Naive thymus-derived CD8-positive, alpha-beta T cell (primary cell): Measurements from ENCODE around the gene PRRC2C. TPM values are rescaled to one million over a fixed set of nuclear protein-coding genes. Genes with fewer than 3 reads are reported as not detected.
A peak's percentile ranks its signal among the peaks of the same experiment; 100 is the strongest.

Experiments used
- ATAC-seq, 2 donors: fragments of 150-1000 bp; cut with Tn5 transposase in 1 of 2; sonication (Bioruptor Pico), chemical (Tn5 transposase) in 1 of 2; 1 replicate in 1 of 2; 2 replicates in 1 of 2; pipeline ENCODE4 v1.10.0; 2021; ENCODE audit warnings: mild to moderate bottlenecking in 2 of 2, moderate library complexity in 2 of 2
- POLR2A ChIA-PET: fragments of 350-600 bp; sonication (Branson Sonifier 250); formaldehyde crosslinking; loops from one replicate; lab custom pipeline; 2021; ENCODE audit warnings: antibody characterized with exemption; lab: Charles Lee
- DNase-seq, 10 donors: peaks; one replicate each; pipeline versions ENCODE4 v3.0.0 to v3.0.0-alpha.2; 2020 to 2022
- H3K27ac Mint-ChIP-seq, 10 donors: one replicate each; pipeline ENCODE4 v1.8.0; 2020 to 2022; ENCODE audit warnings: mild to moderate bottlenecking in 10 of 10, mixed read lengths in 10 of 10, moderate library complexity in 4 of 10, inconsistent platforms in 1 of 10
- H3K27me3 Mint-ChIP-seq, 5 donors: one replicate each; pipeline ENCODE4 v1.8.0; 2021 to 2022; ENCODE audit warnings: mixed read lengths in 5 of 5
- H3K36me3 Mint-ChIP-seq, 3 donors: one replicate each; pipeline ENCODE4 v1.8.0; 2020 to 2022; ENCODE audit warnings: mixed read lengths in 3 of 3, mild to moderate bottlenecking in 2 of 3, inconsistent platforms in 1 of 3
- H3K4me1 Mint-ChIP-seq, 4 donors: one replicate each; pipeline ENCODE4 v1.8.0; 2021 to 2022; ENCODE audit warnings: mixed read lengths in 4 of 4
- H3K4me3 Mint-ChIP-seq, 10 donors: one replicate each; pipeline ENCODE4 v1.8.0; 2020 to 2022; ENCODE audit warnings: mild to moderate bottlenecking in 10 of 10, mixed read lengths in 10 of 10, moderate library complexity in 6 of 10, inconsistent platforms in 1 of 10
- H3K9me3 Mint-ChIP-seq, 9 donors: one replicate each; pipeline ENCODE4 v1.8.0; 2020 to 2022; ENCODE audit warnings: mixed read lengths in 9 of 9, mild to moderate bottlenecking in 3 of 9, inconsistent platforms in 1 of 9, moderate library complexity in 1 of 9
- polyA plus RNA-seq, 3 donors: library from polyadenylated mRNA; unstranded; fragments of 300-500 nt; fragmentation: Illumina TruSeq; gene quantifications; one replicate each; pipeline ENCODE4 v1.2.3, GENCODE V29; 2021
- total RNA-seq, 8 experiments: library from RNA in 2 of 8; stranded (reverse) in 2 of 8; gene quantifications; one replicate each; pipeline ENCODE4 v1.2.3 and lab custom pipeline; 2021 to 2026

Gene PRRC2C
- total and polyA plus RNA-seq, 5 experiments from 2014 or later = 30.0 to 337 (median 82.8) TPM

GRCh38 chr1:171501305-171502024 is 16.1 kb downstream of the PRRC2C start:
- DNase-seq (no peak), ATAC-seq (no peak)
- Mint-ChIP-seq H3K9me3 (no peaks in the 10 kb centered on the region), H3K36me3 (peaks cover 9 to 67% (median 36%) of the 10 kb centered on the region in 3 donors), H3K4me1 (peaks cover 41 to 92% (median 90%) of the 10 kb centered on the region in 4 donors), H3K4me3 (peak overlapping the region in 6 of 10 donors; percentile 2 to 47 (median 28)), H3K27me3 (no peaks in the 10 kb centered on the region), H3K27ac (peak overlapping the region in 8 of 10 donors; percentile 45 to 89 (median 62))
- POLR2A ChIA-PET = interaction anchor here (0.5 to 0.6 kb wide), 2 partner anchors 15 to 1216 kb away, joined by 4 read pairs; no protein-coding TSS in a partner anchor

DNA sequence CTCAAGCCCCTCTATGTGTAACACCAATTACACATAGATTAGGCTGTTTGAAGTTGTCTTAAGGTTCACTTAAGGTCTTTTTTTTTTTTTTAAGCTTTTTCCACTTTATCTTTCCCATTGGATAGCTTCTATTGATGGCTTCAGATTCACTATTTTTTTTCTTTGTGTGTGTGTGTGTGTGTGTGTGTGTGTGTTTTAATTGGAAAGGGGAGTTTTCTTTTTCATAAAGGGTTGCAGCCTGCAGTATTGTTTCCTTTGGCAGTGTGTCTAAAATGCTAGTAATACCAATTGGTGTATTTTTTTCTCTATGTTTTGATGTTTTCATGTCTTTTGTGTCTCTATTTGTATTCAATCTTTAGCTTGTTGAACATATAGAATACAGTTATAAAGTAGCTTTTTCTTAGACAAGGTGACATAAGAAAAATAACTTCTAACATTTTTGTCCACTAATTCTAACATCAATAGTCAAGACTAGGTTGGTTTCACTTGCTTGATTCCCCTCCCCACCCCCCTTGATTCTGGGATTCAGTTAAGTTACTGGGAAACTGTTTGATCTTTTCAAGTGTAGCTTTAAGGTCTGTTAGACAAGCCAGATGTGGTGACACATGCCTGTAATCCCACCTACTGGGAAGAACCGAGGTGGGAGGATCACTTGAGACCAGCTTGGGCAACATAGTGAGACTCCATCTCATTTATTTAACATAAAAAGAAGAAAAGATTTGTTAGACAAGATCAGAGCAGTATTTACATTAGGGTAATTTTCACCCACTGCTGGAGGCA is 21.4 kb downstream of the PRRC2C start:
- H3K4me3 Mint-ChIP-seq = peak overlapping the region; percentile 40 to 80 (median 60)
- DNase-seq (no peak), ATAC-seq (peak in 1 of 2 donors; percentile 41)
- POLR2A ChIA-PET = interaction anchor here (1.1 kb wide), 1 partner anchor 22 kb away, joined by 3 read pairs; the partner anchor contains the start of gene PRRC2C
- peak overlapping the region; percentile 25 to 86 (median 73) for H3K27ac Mint-ChIP-seq
- no peaks in the 10 kb centered on the region for H3K27me3 Mint-ChIP-seq
- H3K36me3 Mint-ChIP-seq = peaks cover 0 to 35% (median 12%) of the 10 kb centered on the region in 3 donors
- no peaks in the 10 kb centered on the region for H3K9me3 Mint-ChIP-seq
- peaks cover 47 to 98% (median 96%) of the 10 kb centered on the region in 4 donors for H3K4me1 Mint-ChIP-seq

GRCh38 chr1:171507435-171507834 is 22.1 kb downstream of the PRRC2C start:
- peak; percentile 29 to 31 for ATAC-seq
- H3K27ac Mint-ChIP-seq = peak overlapping the region in 9 of 10 donors; percentile 3 to 86 (median 74)

GRCh38 chr1:171509191-171509590 is 23.9 kb downstream of the PRRC2C start:
- peaks cover 44 to 90% (median 86%) of the 10 kb centered on the region in 4 donors for H3K4me1 Mint-ChIP-seq
- H3K27me3 Mint-ChIP-seq = no peaks in the 10 kb centered on the region
- H3K9me3 Mint-ChIP-seq = no peaks in the 10 kb centered on the region
- DNase-seq (no peak), ATAC-seq (no peak)
- H3K27ac Mint-ChIP-seq = peak overlapping the region in 9 of 10 donors; percentile 24 to 88 (median 70)
- peak overlapping the region in 9 of 10 donors; percentile 20 to 77 (median 54) for H3K4me3 Mint-ChIP-seq
- H3K36me3 Mint-ChIP-seq = peaks cover 0 to 38% (median under 1%) of the 10 kb centered on the region in 3 donors
- POLR2A ChIA-PET = no interaction called here

More at GRCh38 chr1:171507435-171507834, 22.1 kb downstream of the PRRC2C start:
- peaks cover 51 to 98% (median 94%) of the 10 kb centered on the region in 4 donors for H3K4me1 Mint-ChIP-seq
- H3K36me3 Mint-ChIP-seq = peaks cover 0 to 37% (median 12%) of the 10 kb centered on the region in 3 donors
- H3K4me3 Mint-ChIP-seq = peak overlapping the region in 9 of 10 donors; percentile 43 to 80 (median 70)
- H3K27me3 Mint-ChIP-seq = no peaks in the 10 kb centered on the region
- POLR2A ChIA-PET = interaction anchor here (1.1 kb wide), 1 partner anchor 22 kb away, joined by 3 read pairs; the partner anchor contains the start of gene PRRC2C
- H3K9me3 Mint-ChIP-seq = no peaks in the 10 kb centered on the region
- DNase-seq = no peak

GRCh38 chr1:171513743-171514142 is 28.4 kb downstream of the PRRC2C start:
- POLR2A ChIA-PET = interaction anchor here (1.4 kb wide), 1 partner anchor 28 kb away, joined by 6 read pairs; the partner anchor contains the start of gene PRRC2C
- Mint-ChIP-seq H3K27me3 (no peaks in the 10 kb centered on the region), H3K4me1 (peaks cover 26 to 72% (median 53%) of the 10 kb centered on the region in 4 donors), H3K36me3 (peaks cover 0 to 67% (median 20%) of the 10 kb centered on the region in 3 donors), H3K27ac (no peak overlapping the region), H3K9me3 (no peaks in the 10 kb centered on the region), H3K4me3 (no peak overlapping the region)
- ATAC-seq (no peak), DNase-seq (no peak)

DNA sequence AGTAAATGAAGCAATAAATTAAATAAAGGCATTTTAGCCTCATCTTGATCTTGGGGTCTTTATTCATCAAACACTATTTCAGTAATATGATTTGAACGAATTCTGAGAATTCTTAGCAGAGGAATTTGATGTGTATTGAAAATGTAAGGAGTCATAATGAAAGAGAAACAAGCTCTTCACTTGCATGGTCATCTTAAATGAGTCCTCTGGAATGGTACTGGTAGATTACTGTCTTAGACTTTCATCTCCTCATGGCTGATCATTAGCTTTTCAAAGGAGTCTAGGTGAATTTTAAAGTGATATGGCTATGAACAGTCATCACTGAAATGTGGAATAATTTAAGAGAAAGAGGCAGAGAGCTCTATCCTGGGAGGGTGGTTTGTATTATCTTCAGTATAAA is 30.0 kb downstream of the PRRC2C start:
- Mint-ChIP-seq H3K27ac (peak overlapping the region in 3 of 10 donors; percentile 7 to 74 (median 37)), H3K4me3 (no peak overlapping the region), H3K27me3 (no peaks in the 10 kb centered on the region), H3K9me3 (no peaks in the 10 kb centered on the region), H3K4me1 (peaks cover 18 to 59% (median 39%) of the 10 kb centered on the region in 4 donors), H3K36me3 (peaks cover 0 to 83% (median 20%) of the 10 kb centered on the region in 3 donors)
- ATAC-seq = no peak
- no peak for DNase-seq
- POLR2A ChIA-PET = interaction anchor here (1.4 kb wide), 1 partner anchor 30 kb away, joined by 6 read pairs; the partner anchor contains the start of gene PRRC2C

DNA sequence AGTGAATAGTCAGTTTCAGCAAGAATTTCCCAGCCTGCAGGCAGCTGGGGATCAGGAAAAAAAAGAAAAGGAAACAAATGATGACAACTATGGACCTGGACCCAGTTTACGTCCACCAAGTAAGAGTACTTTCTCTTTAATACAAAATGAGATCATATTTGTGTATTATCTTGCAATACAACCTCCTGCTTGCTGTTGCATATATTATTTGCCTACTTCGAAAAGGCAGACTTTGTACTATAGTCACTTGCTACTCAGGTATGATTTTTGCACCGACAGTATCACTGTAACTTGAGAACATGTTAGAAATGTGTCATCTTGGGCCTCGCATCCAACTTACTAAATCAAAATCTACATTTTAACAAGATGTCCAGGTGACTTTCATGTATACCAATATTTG is 30.4 kb downstream of the PRRC2C start:
- Mint-ChIP-seq H3K27ac (no peak overlapping the region), H3K4me3 (no peak overlapping the region), H3K36me3 (peaks cover 0 to 85% (median 20%) of the 10 kb centered on the region in 3 donors), H3K27me3 (no peaks in the 10 kb centered on the region), H3K9me3 (no peaks in the 10 kb centered on the region), H3K4me1 (peaks cover 14 to 55% (median 35%) of the 10 kb centered on the region in 4 donors)
- DNase-seq = no peak
- POLR2A ChIA-PET = no interaction called here
- ATAC-seq = no peak

DNA sequence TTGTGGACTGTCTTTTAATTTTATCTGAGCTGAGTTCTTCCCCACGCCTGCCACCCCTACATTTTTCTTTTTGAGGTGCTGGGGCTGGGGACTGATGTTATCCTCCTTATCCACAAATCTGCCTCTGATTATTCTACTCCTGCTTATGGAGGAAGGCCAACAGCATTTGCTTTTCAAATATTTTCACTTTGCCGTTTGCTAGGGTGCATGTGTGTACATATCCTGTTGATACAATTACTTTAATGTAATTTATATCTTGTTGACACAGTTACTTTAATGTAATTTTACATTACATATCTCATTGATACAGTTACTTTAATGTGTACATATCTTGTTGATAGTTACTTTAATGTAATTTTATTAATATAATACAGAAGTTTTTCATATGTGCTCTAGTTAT is 36.2 kb downstream of the PRRC2C start:
- H3K9me3 Mint-ChIP-seq = no peaks in the 10 kb centered on the region
- peaks cover 1 to 11% (median 5%) of the 10 kb centered on the region in 4 donors for H3K4me1 Mint-ChIP-seq
- H3K36me3 Mint-ChIP-seq = peaks cover 0 to 94% (median 22%) of the 10 kb centered on the region in 3 donors
- H3K27ac Mint-ChIP-seq = peak overlapping the region in 3 of 10 donors; percentile 18 to 85 (median 20)
- ATAC-seq = no peak
- POLR2A ChIA-PET = no interaction called here
- peak overlapping the region in 1 of 10 donors; percentile 40 for H3K4me3 Mint-ChIP-seq
- no peak for DNase-seq
- no peaks in the 10 kb centered on the region for H3K27me3 Mint-ChIP-seq

GRCh38 chr1:171530676-171531075 is 45.3 kb downstream of the PRRC2C start:
- H3K9me3 Mint-ChIP-seq = no peaks in the 10 kb centered on the region
- ATAC-seq (no peak), DNase-seq (no peak)
- POLR2A ChIA-PET = no interaction called here
- H3K4me3 Mint-ChIP-seq = no peak overlapping the region
- H3K27me3 Mint-ChIP-seq = no peaks in the 10 kb centered on the region
- H3K36me3 Mint-ChIP-seq = peaks cover 17 to 92% (median 24%) of the 10 kb centered on the region in 3 donors
- no peak overlapping the region for H3K27ac Mint-ChIP-seq
- H3K4me1 Mint-ChIP-seq = peaks cover 0 to 19% (median 13%) of the 10 kb centered on the region in 4 donors

DNA sequence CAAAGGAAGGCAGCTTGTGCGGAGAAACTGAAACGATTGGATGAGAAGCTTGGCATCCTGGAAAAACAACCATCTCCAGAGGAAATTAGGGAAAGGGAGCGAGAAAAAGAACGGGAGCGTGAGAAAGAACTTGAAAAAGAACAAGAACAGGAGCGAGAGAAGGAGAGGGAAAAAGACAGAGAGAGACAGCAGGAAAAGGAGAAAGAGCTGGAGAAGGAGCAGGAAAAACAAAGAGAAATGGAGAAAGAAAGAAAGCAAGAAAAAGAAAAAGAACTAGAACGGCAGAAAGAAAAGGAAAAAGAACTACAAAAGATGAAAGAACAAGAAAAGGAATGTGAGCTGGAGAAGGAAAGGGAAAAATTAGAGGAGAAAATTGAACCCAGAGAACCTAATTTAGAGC is 47.2 kb downstream of the PRRC2C start:
- no peaks in the 10 kb centered on the region for H3K9me3 Mint-ChIP-seq
- POLR2A ChIA-PET = interaction anchor here (0.6 to 1.1 kb wide), 3 partner anchors 47 to 1699 kb away, joined by 3 to 8 read pairs (median 4); partner anchors contain the start of gene PRRC2C
- no peak for DNase-seq
- peak overlapping the region in 1 of 10 donors; percentile 46 for H3K4me3 Mint-ChIP-seq
- no peak for ATAC-seq
- peak overlapping the region in 7 of 10 donors; percentile 37 to 87 (median 58) for H3K27ac Mint-ChIP-seq
- H3K4me1 Mint-ChIP-seq = peaks cover 0 to 23% (median 16%) of the 10 kb centered on the region in 4 donors
- no peaks in the 10 kb centered on the region for H3K27me3 Mint-ChIP-seq
- peaks cover 23 to 93% (median 34%) of the 10 kb centered on the region in 3 donors for H3K36me3 Mint-ChIP-seq

DNA sequence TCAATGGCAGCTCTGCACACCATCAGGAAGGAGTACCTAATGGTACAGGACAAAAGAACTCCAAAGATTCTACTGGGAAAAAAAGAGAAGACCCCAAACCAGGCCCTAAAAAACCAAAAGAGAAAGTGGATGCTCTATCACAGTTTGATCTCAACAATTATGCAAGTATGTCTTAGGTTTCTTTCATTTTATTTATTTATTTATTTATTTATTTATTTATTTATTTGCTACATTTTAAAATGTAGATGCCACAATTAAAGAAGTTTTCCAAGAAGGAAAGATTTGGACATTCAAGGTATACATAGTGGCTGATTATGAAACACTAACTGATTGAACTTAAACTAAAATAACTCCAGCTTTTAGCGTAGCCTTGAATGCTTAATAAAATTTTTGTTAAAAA is 60.2 kb downstream of the PRRC2C start:
- POLR2A ChIA-PET = interaction anchor here (0.8 kb wide), 1 partner anchor 61 kb away, joined by 3 read pairs; the partner anchor contains the start of gene PRRC2C
- Mint-ChIP-seq H3K27ac (peak overlapping the region in 6 of 10 donors; percentile 29 to 75 (median 52)), H3K9me3 (peaks cover 0 to 4% (median 0%) of the 10 kb centered on the region in 9 donors), H3K27me3 (no peaks in the 10 kb centered on the region), H3K4me1 (peaks cover 7 to 23% (median 14%) of the 10 kb centered on the region in 4 donors), H3K4me3 (no peak overlapping the region), H3K36me3 (peaks cover 21 to 94% (median 48%) of the 10 kb centered on the region in 3 donors)
- DNase-seq (no peak), ATAC-seq (no peak)

DNA sequence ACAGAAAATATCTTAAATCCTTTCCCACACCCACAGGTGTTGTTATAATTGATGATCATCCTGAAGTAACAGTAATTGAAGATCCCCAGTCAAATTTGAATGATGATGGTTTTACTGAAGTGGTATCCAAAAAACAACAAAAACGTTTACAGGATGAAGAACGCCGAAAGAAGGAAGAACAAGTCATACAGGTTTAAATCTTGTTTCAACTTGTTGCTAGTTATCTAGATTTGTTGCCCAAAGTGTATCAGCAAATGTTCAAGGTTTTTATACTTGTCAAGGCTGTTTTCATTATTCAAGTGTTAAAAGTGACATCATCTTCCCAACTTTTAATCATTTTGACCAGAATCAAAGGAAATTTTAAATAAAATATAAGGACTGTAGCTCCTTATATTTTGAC is 64.7 kb downstream of the PRRC2C start:
- DNase-seq (no peak), ATAC-seq (no peak)
- H3K27ac Mint-ChIP-seq = peak overlapping the region in 1 of 10 donors; percentile 68
- POLR2A ChIA-PET = no interaction called here
- H3K36me3 Mint-ChIP-seq = peaks cover 10 to 95% (median 56%) of the 10 kb centered on the region in 3 donors
- no peaks in the 10 kb centered on the region for H3K27me3 Mint-ChIP-seq
- peaks cover 0 to 4% (median 0%) of the 10 kb centered on the region in 9 donors for H3K9me3 Mint-ChIP-seq
- peaks cover 26 to 39% (median 30%) of the 10 kb centered on the region in 4 donors for H3K4me1 Mint-ChIP-seq
- no peak overlapping the region for H3K4me3 Mint-ChIP-seq
